HepG2 (cell line): ENCODE results near the gene ARL4D. TPM values are rescaled to one million over a fixed set of nuclear protein-coding genes. Genes with fewer than 3 reads are reported as not detected.

ENCODE experiments used
- ATF7 ChIP-seq, 2 experiments: fragments of 450-650 bp in 1 of 2; sonication (generic) in 1 of 2; formaldehyde crosslinking in 1 of 2; IDR thresholded peaks; 2 replicates each; pipeline versions ENCODE4 v1.4.0 to v1.6.1; 2016 to 2020; ENCODE audit warnings: antibody characterized with exemption in 1 of 2, mild to moderate bottlenecking in 1 of 2, missing genetic modification reagents in 1 of 2
- ATM ChIP-seq: fragments of 450-650 bp; IDR thresholded peaks from 2 replicates; pipeline ENCODE4 v1.7.1; 2017; ENCODE audit warnings: mild to moderate bottlenecking, borderline replicate concordance
- CBX2 ChIP-seq, 2 experiments: fragments of 200-600 bp in 1 of 2; sonication (generic); formaldehyde crosslinking in 1 of 2; IDR thresholded peaks; 2 replicates each; pipeline versions ENCODE4 v1.7.0 to v1.8.1; 2018 to 2022; ENCODE audit warnings: low read depth in 2 of 2, low read length in 1 of 2, mild to moderate bottlenecking in 1 of 2, missing genetic modification reagents in 1 of 2
- CENPT ChIP-seq: sonication (generic); formaldehyde crosslinking; IDR thresholded peaks from 2 replicates; pipeline ENCODE4 v1.8.0; 2022; ENCODE audit warnings: low read depth, mild to moderate bottlenecking, moderate library complexity, missing genetic modification reagents
- FOXA1 ChIP-seq, 2 experiments: fragments of 450-650 bp in 1 of 2; sonication (generic) in 1 of 2; formaldehyde crosslinking in 1 of 2; IDR thresholded peaks; 2 replicates each; pipeline versions ENCODE4 v1.4.0 to v1.6.1; 2016 to 2020; ENCODE audit warnings: missing genetic modification reagents in 1 of 2
- MTF1 ChIP-seq: sonication (generic); formaldehyde crosslinking; IDR thresholded peaks from 2 replicates; pipeline ENCODE4 v1.5.0; 2020; ENCODE audit warnings: missing genetic modification reagents
- NFAT5 ChIP-seq: sonication (generic); formaldehyde crosslinking; IDR thresholded peaks from 2 replicates; pipeline ENCODE4 v1.4.0; 2020; ENCODE audit warnings: missing genetic modification reagents
- NR2F2 ChIP-seq: IDR thresholded peaks from 2 replicates; pipeline ENCODE4 v1.6.1; 2012; ENCODE audit warnings: low read depth, inconsistent platforms, borderline replicate concordance
- NR2F6 ChIP-seq, 2 experiments: IDR thresholded peaks; 2 replicates each; pipeline ENCODE4 v1.6.1; 2016; ENCODE audit warnings: antibody characterized with exemption in 1 of 2, mild to moderate bottlenecking in 1 of 2
- PAX8 ChIP-seq: sonication (generic); formaldehyde crosslinking; IDR thresholded peaks from 2 replicates; pipeline ENCODE4 v1.8.0; 2022; ENCODE audit warnings: mild to moderate bottlenecking, missing genetic modification reagents, borderline replicate concordance
- PTBP1 ChIP-seq: fragments of 200-400 bp; formaldehyde crosslinking; IDR thresholded peaks from 2 replicates; pipeline ENCODE4 v1.6.1; 2018; ENCODE audit warnings: low read length, low read depth; ENCODE audit not compliant: poor library complexity, severe bottlenecking
- RXRA ChIP-seq: sonication (generic); formaldehyde crosslinking; IDR thresholded peaks from 2 replicates; pipeline ENCODE4 v1.5.1; 2020; ENCODE audit warnings: missing genetic modification reagents
- SIX1 ChIP-seq: sonication (generic); formaldehyde crosslinking; IDR thresholded peaks from 2 replicates; pipeline ENCODE4 v1.4.0; 2020; ENCODE audit warnings: missing genetic modification reagents, borderline replicate concordance
- SNAPC4 ChIP-seq: sonication (generic); formaldehyde crosslinking; IDR thresholded peaks from 2 replicates; pipeline ENCODE4 v1.4.0; 2020; ENCODE audit warnings: mild to moderate bottlenecking, missing genetic modification reagents
- SPEN ChIP-seq: sonication (generic); formaldehyde crosslinking; IDR thresholded peaks from 2 replicates; pipeline ENCODE4 v1.5.1; 2020; ENCODE audit warnings: low read depth, mild to moderate bottlenecking, missing genetic modification reagents
- ZNF607 ChIP-seq: sonication (generic); formaldehyde crosslinking; IDR thresholded peaks from 2 replicates; pipeline ENCODE4 v1.5.1; 2020; ENCODE audit warnings: missing genetic modification reagents, mild to moderate bottlenecking, borderline replicate concordance
- ZNF619 ChIP-seq: sonication (generic); formaldehyde crosslinking; IDR thresholded peaks from 2 replicates; pipeline ENCODE4 v1.4.0; 2020; ENCODE audit warnings: mild to moderate bottlenecking, missing genetic modification reagents
- ZSCAN20 ChIP-seq: sonication (generic); formaldehyde crosslinking; IDR thresholded peaks from 2 replicates; pipeline ENCODE4 v1.4.0; 2020; ENCODE audit warnings: missing genetic modification reagents, mild to moderate bottlenecking, borderline replicate concordance
- polyA plus RNA-seq, 8 experiments: library from polyadenylated mRNA; depleted of rRNA in 3 of 8; stranded (reverse) in 7 of 8; unstranded in 1 of 8; fragments of >200 nt; fragmentation: Illumina TruSeq in 4 of 8; extraction: Trizol in 4 of 8; gene quantifications; 2 replicates each; pipeline versions ENCODE4 v1.2.1 to v1.2.3, GENCODE V29; 2011 to 2016; ENCODE audit warnings: low read depth in 4 of 8, missing spikeins in 1 of 8, mixed read lengths in 1 of 8; ENCODE audit not compliant: insufficient read depth in 1 of 8
- total RNA-seq, 5 experiments: library from RNA; depleted of rRNA; stranded (reverse); fragments of >200 nt; fragmentation: Illumina TruSeq; extraction: Trizol; gene quantifications; 2 replicates each; pipeline ENCODE4 v1.2.3, GENCODE V29; 2016; ENCODE audit warnings: low read depth in 1 of 5

Gene ARL4D
- total and polyA plus RNA-seq, 2 of the 13 experiments (the other 11 are each of a cell fraction or from before 2014, with no cell fraction given): 9.0 to 25.9 TPM

GRCh38 chr17:43449470-43450248, 50.9 kb downstream of the ARL4D start (continued):
- TF ChIP-seq NFAT5 (CRISPR knock-in tag) (0 out of 2 replicates have a peak, but pooled peaks have one; percentile 49), SIX1 (CRISPR knock-in tag) (peak; percentile 73; the same call in 1 of the 2 replicates), ATM (no peak), ZSCAN20 (CRISPR knock-in tag) (peak; percentile 82; the same call in 1 of the 2 replicates), MTF1 (no peak), CBX2 (IDR thresholded peaks at IDR 0.05; ENCODE audit: low read depth, low read length) (no peak), CBX2 (CRISPR knock-in tag; IDR thresholded peaks at IDR 0.05; ENCODE audit: low read depth) (no peak), NR2F2 (peak; percentile 85), CENPT (CRISPR knock-in tag) (no peak), ZNF607 (CRISPR knock-in tag) (peak; percentile 53; the same call in 1 of the 2 replicates), ZNF619 (CRISPR knock-in tag) (no peak), ATF7 (IDR thresholded peaks at IDR 0.05) (no peak), ATF7 (CRISPR knock-in tag; IDR thresholded peaks at IDR 0.05) (no peak; the same call in 1 of the 2 replicates), PTBP1 (no peak), PAX8 (no peak), RXRA (CRISPR knock-in tag) (peak; percentile 85; the same call in 1 of the 2 replicates), NR2F6 (IDR thresholded peaks at IDR 0.05) (peak; percentile 90), NR2F6 (CRISPR knock-in tag; IDR thresholded peaks at IDR 0.05) (peak; percentile 84), SPEN (CRISPR knock-in tag) (peak; percentile 55; the same call in 1 of the 2 replicates), FOXA1 (IDR thresholded peaks at IDR 0.05) (no peak), FOXA1 (CRISPR knock-in tag; IDR thresholded peaks at IDR 0.05) (peak; percentile 85), SNAPC4 (peak; percentile 62; the same call in 1 of the 2 replicates)
